Hematopoietic multipotent progenitor cell treated with erythropoietin and hydrocortisone succinate and interleukin-3 and kit ligand, for 8 days (in vitro differentiated cells): ENCODE results near the gene CHADL.

Experiments
- DNase-seq: peaks from one replicate; pipeline ENCODE4 v3.0.0-alpha.2; 2015

CHADL gene

GRCh38 chr22:41254230-41254629, 13.5 kb upstream of the CHADL start:
- no peak for DNase-seq

GRCh38 chr22:41252365-41252764, 11.6 kb upstream of the CHADL start:
- no peak for DNase-seq

- no peak for DNase-seq
Measured at GRCh38 chr22:41250127-41250526, 9.4 kb upstream of the CHADL start.

GRCh38 chr22:41249442-41249841, 8.7 kb upstream of the CHADL start:
- no peak for DNase-seq

- DNase-seq: no peak
Measured at GRCh38 chr22:41248758-41249157, 8.0 kb upstream of the CHADL start.

- no peak for DNase-seq
Measured at GRCh38 chr22:41248314-41248713, 7.6 kb upstream of the CHADL start.

- DNase-seq: no peak
Measured at GRCh38 chr22:41247703-41248102, 7.0 kb upstream of the CHADL start.

GRCh38 chr22:41245917-41246499, 5.3 kb upstream of the CHADL start:
- DNase-seq: no peak

GRCh38 chr22:41243361-41243760, 2.6 kb upstream of the CHADL start:
- no peak for DNase-seq

GRCh38 chr22:41242396-41243117, 1.8 kb upstream of the CHADL start:
- DNase-seq: no peak

- DNase-seq: no peak
Measured at GRCh38 chr22:41241133-41241676, 474 bp upstream of the CHADL start.

- DNase-seq: no peak
Measured at GRCh38 chr22:41239443-41240128, 1.1 kb downstream of the CHADL start.

- no peak for DNase-seq
Measured at GRCh38 chr22:41238570-41239442, 1.9 kb downstream of the CHADL start.

GRCh38 chr22:41237707-41238569, 2.8 kb downstream of the CHADL start:
- peak; percentile 71 for DNase-seq

- DNase-seq: no peak
Measured at GRCh38 chr22:41237036-41237706, 3.6 kb downstream of the CHADL start.

GRCh38 chr22:41234815-41235695, 5.7 kb downstream of the CHADL start:
- no peak for DNase-seq

GRCh38 chr22:41231369-41231768, 9.4 kb downstream of the CHADL start:
- DNase-seq: no peak

- DNase-seq: no peak
Measured at GRCh38 chr22:41230401-41230785, 10.3 kb downstream of the CHADL start.

GRCh38 chr22:41229730-41230400, 10.9 kb downstream of the CHADL start:
- DNase-seq: no peak

- DNase-seq: no peak
Measured at GRCh38 chr22:41229215-41229614, 11.5 kb downstream of the CHADL start.
